IPS-18c (cell line): Measurements from ENCODE around the gene GNB5.

Experiments
- H3K4me3 ChIP-seq: 2 replicates; pipeline ENCODE4 v1.7.0; 2013; ENCODE audit warnings: low read depth, mild to moderate bottlenecking, low read length, moderate library complexity; ENCODE audit not compliant: insufficient read depth
- H3K9me3 ChIP-seq: one replicate; pipeline ENCODE4 v1.6.1; 2013; ENCODE audit warnings: mild to moderate bottlenecking, low read length, moderate library complexity; ENCODE audit not compliant: control insufficient read depth, insufficient read depth

Gene GNB5

GRCh38 chr15:52071570-52071969 is 119.6 kb downstream of the GNB5 start:
- Histone ChIP-seq H3K9me3 (no peaks in the 10 kb centered on the region), H3K4me3 (no peak overlapping the region)

- Histone ChIP-seq H3K4me3 (no peak overlapping the region), H3K9me3 (no peaks in the 10 kb centered on the region)
Measured at GRCh38 chr15:52069559-52069958, 121.6 kb downstream of the GNB5 start.

- H3K4me3 ChIP-seq: no peak overlapping the region
- H3K9me3 ChIP-seq: no peaks in the 10 kb centered on the region
Measured at GRCh38 chr15:52068004-52068615, 123.1 kb downstream of the GNB5 start.

- H3K4me3 ChIP-seq: no peak overlapping the region
- no peaks in the 10 kb centered on the region for H3K9me3 ChIP-seq
Measured at GRCh38 chr15:52067545-52067926, 123.7 kb downstream of the GNB5 start.

GRCh38 chr15:52066842-52067544 is 124.2 kb downstream of the GNB5 start:
- Histone ChIP-seq H3K4me3 (no peak overlapping the region), H3K9me3 (no peaks in the 10 kb centered on the region)
